ENCODE data around the gene ASCC3.
"Not testable (repeated sequence)": the region's sequence is repeated elsewhere in the genome, so short reads cannot be mapped to it uniquely, and the experiment has no call there.

ASCC3 gene

GRCh38 chr6:100905067-100905466 is 23.9 kb upstream of the ASCC3 start:
- Histone ChIP-seq H3K36me3 (ENCODE audit: control insufficient read depth, insufficient read depth, low read length) (no peaks in the 10 kb centered on the region), H3K27ac (ENCODE audit: low read depth, low read length, severe bottlenecking) (no peak overlapping the region), H3K4me1 (ENCODE audit: control insufficient read depth, insufficient read depth, low read length, poor library complexity, severe bottlenecking) (no peaks in the 10 kb centered on the region), H3K9me3 (ENCODE audit: control insufficient read depth, low read length) (no peaks in the 10 kb centered on the region), H3K4me3 (ENCODE audit: extremely low read depth, insufficient read depth, low read length, poor library complexity, severe bottlenecking) (no peak overlapping the region)
- 63 to 64% methylated on average over 2 to 4 of the region's 4 CpGs for WGBS, 2 experiments (ENCODE audit: insufficient coverage in 2 of 2)

- no peak overlapping the region for H3K27ac ChIP-seq (ENCODE audit: low read depth, low read length, severe bottlenecking)
- H3K9me3 ChIP-seq (ENCODE audit: control insufficient read depth, low read length), result no peaks in the 10 kb centered on the region
- 80 to 93% methylated on average over 4 of the region's 4 CpGs for WGBS, 2 experiments (ENCODE audit: insufficient coverage in 2 of 2)
- no peaks in the 10 kb centered on the region for H3K36me3 ChIP-seq (ENCODE audit: control insufficient read depth, insufficient read depth, low read length)
- H3K4me1 ChIP-seq (ENCODE audit: control insufficient read depth, insufficient read depth, low read length, poor library complexity, severe bottlenecking), result peaks cover 4% of the 10 kb centered on the region
- no peak overlapping the region for H3K4me3 ChIP-seq (ENCODE audit: extremely low read depth, insufficient read depth, low read length, poor library complexity, severe bottlenecking)
Observed at GRCh38 chr6:100904316-100904715, 23.2 kb upstream of the ASCC3 start.

GRCh38 chr6:100901582-100901981 is 20.5 kb upstream of the ASCC3 start:
- H3K27ac ChIP-seq (ENCODE audit: low read depth, low read length, severe bottlenecking), result no peak overlapping the region
- peaks cover 9% of the 10 kb centered on the region for H3K9me3 ChIP-seq (ENCODE audit: control insufficient read depth, low read length)
- H3K36me3 ChIP-seq (ENCODE audit: control insufficient read depth, insufficient read depth, low read length), result no peaks in the 10 kb centered on the region
- no peak overlapping the region for H3K4me3 ChIP-seq (ENCODE audit: extremely low read depth, insufficient read depth, low read length, poor library complexity, severe bottlenecking)
- 80% methylated on average over 1 of the region's 3 CpGs; no CpG with 5 or more reads in 1 of the 2 experiments for WGBS, 2 experiments (ENCODE audit: insufficient coverage in 2 of 2)
- peaks cover 8% of the 10 kb centered on the region for H3K4me1 ChIP-seq (ENCODE audit: control insufficient read depth, insufficient read depth, low read length, poor library complexity, severe bottlenecking)

- Histone ChIP-seq H3K36me3 (ENCODE audit: control insufficient read depth, insufficient read depth, low read length) (no peaks in the 10 kb centered on the region), H3K4me3 (ENCODE audit: extremely low read depth, insufficient read depth, low read length, poor library complexity, severe bottlenecking) (no peak overlapping the region), H3K9me3 (ENCODE audit: control insufficient read depth, low read length) (peaks cover 9% of the 10 kb centered on the region), H3K27ac (ENCODE audit: low read depth, low read length, severe bottlenecking) (peak overlapping the region; percentile 57), H3K4me1 (ENCODE audit: control insufficient read depth, insufficient read depth, low read length, poor library complexity, severe bottlenecking) (peaks cover 8% of the 10 kb centered on the region)
- 83% methylated on average over 2 of the region's 3 CpGs; no CpG with 5 or more reads in 1 of the 2 experiments for WGBS, 2 experiments (ENCODE audit: insufficient coverage in 2 of 2)
Observed at GRCh38 chr6:100899202-100899601, 18.1 kb upstream of the ASCC3 start.

- no peak overlapping the region for H3K27ac ChIP-seq (ENCODE audit: low read depth, low read length, severe bottlenecking)
- peaks cover 8% of the 10 kb centered on the region for H3K4me1 ChIP-seq (ENCODE audit: control insufficient read depth, insufficient read depth, low read length, poor library complexity, severe bottlenecking)
- H3K9me3 ChIP-seq (ENCODE audit: control insufficient read depth, low read length), result peaks cover 9% of the 10 kb centered on the region
- H3K36me3 ChIP-seq (ENCODE audit: control insufficient read depth, insufficient read depth, low read length), result no peaks in the 10 kb centered on the region
- WGBS, 2 experiments (ENCODE audit: insufficient coverage in 2 of 2), result 96% methylated on average over 4 of the region's 4 CpGs; no CpG with 5 or more reads in 1 of the 2 experiments
- H3K4me3 ChIP-seq (ENCODE audit: extremely low read depth, insufficient read depth, low read length, poor library complexity, severe bottlenecking), result no peak overlapping the region
Observed at GRCh38 chr6:100897671-100898070, 16.5 kb upstream of the ASCC3 start.

- WGBS, 2 experiments (ENCODE audit: insufficient coverage in 2 of 2), result 80 to 100% methylated on average over 1 to 2 of the region's 3 CpGs
- H3K36me3 ChIP-seq (ENCODE audit: control insufficient read depth, insufficient read depth, low read length), result no peaks in the 10 kb centered on the region
- no peak overlapping the region for H3K27ac ChIP-seq (ENCODE audit: low read depth, low read length, severe bottlenecking)
- peaks cover 6% of the 10 kb centered on the region for H3K4me1 ChIP-seq (ENCODE audit: control insufficient read depth, insufficient read depth, low read length, poor library complexity, severe bottlenecking)
- H3K9me3 ChIP-seq (ENCODE audit: control insufficient read depth, low read length), result peaks cover 9% of the 10 kb centered on the region
- no peak overlapping the region for H3K4me3 ChIP-seq (ENCODE audit: extremely low read depth, insufficient read depth, low read length, poor library complexity, severe bottlenecking)
Observed at GRCh38 chr6:100893743-100894142, 12.6 kb upstream of the ASCC3 start.

GRCh38 chr6:100892693-100893092 is 11.6 kb upstream of the ASCC3 start:
- H3K27ac ChIP-seq (ENCODE audit: low read depth, low read length, severe bottlenecking), result no peak overlapping the region
- 33 to 40% methylated on average over 1 of the region's 3 CpGs for WGBS, 2 experiments (ENCODE audit: insufficient coverage in 2 of 2)
- peaks cover 4% of the 10 kb centered on the region for H3K4me1 ChIP-seq (ENCODE audit: control insufficient read depth, insufficient read depth, low read length, poor library complexity, severe bottlenecking)
- H3K4me3 ChIP-seq (ENCODE audit: extremely low read depth, insufficient read depth, low read length, poor library complexity, severe bottlenecking), result no peak overlapping the region
- H3K9me3 ChIP-seq (ENCODE audit: control insufficient read depth, low read length), result peaks cover 4% of the 10 kb centered on the region
- no peaks in the 10 kb centered on the region for H3K36me3 ChIP-seq (ENCODE audit: control insufficient read depth, insufficient read depth, low read length)

- H3K27ac ChIP-seq (ENCODE audit: low read depth, low read length, severe bottlenecking), result no peak overlapping the region
- peaks cover 4% of the 10 kb centered on the region for H3K4me1 ChIP-seq (ENCODE audit: control insufficient read depth, insufficient read depth, low read length, poor library complexity, severe bottlenecking)
- no peaks in the 10 kb centered on the region for H3K36me3 ChIP-seq (ENCODE audit: control insufficient read depth, insufficient read depth, low read length)
- no peak overlapping the region for H3K4me3 ChIP-seq (ENCODE audit: extremely low read depth, insufficient read depth, low read length, poor library complexity, severe bottlenecking)
- no peaks in the 10 kb centered on the region for H3K9me3 ChIP-seq (ENCODE audit: control insufficient read depth, low read length)
- WGBS, 2 experiments (ENCODE audit: insufficient coverage in 2 of 2), result 31 to 38% methylated on average over 2 to 3 of the region's 3 CpGs
Observed at GRCh38 chr6:100892116-100892515, 11.0 kb upstream of the ASCC3 start.

- no CpG with 5 or more reads among the region's 1 CpG for WGBS, 2 experiments (ENCODE audit: insufficient coverage in 2 of 2)
- Histone ChIP-seq H3K9me3 (ENCODE audit: control insufficient read depth, low read length) (no peaks in the 10 kb centered on the region), H3K4me1 (ENCODE audit: control insufficient read depth, insufficient read depth, low read length, poor library complexity, severe bottlenecking) (peaks cover 4% of the 10 kb centered on the region)
Observed at GRCh38 chr6:100891079-100891478, 9.9 kb upstream of the ASCC3 start.

GRCh38 chr6:100890646-100891045 is 9.5 kb upstream of the ASCC3 start:
- not testable (repeated sequence) for H3K27ac ChIP-seq (ENCODE audit: low read depth, low read length, severe bottlenecking); H3K9me3 ChIP-seq (ENCODE audit: control insufficient read depth, low read length); H3K4me1 ChIP-seq (ENCODE audit: control insufficient read depth, insufficient read depth, low read length, poor library complexity, severe bottlenecking); H3K4me3 ChIP-seq (ENCODE audit: extremely low read depth, insufficient read depth, low read length, poor library complexity, severe bottlenecking); H3K36me3 ChIP-seq (ENCODE audit: control insufficient read depth, insufficient read depth, low read length)
- WGBS, 2 experiments (ENCODE audit: insufficient coverage in 2 of 2), result no CpG with 5 or more reads among the region's 1 CpG

More at GRCh38 chr6:100891079-100891478, 9.9 kb upstream of the ASCC3 start:
- Histone ChIP-seq H3K4me3 (ENCODE audit: extremely low read depth, insufficient read depth, low read length, poor library complexity, severe bottlenecking) (no peak overlapping the region), H3K27ac (ENCODE audit: low read depth, low read length, severe bottlenecking) (no peak overlapping the region), H3K36me3 (ENCODE audit: control insufficient read depth, insufficient read depth, low read length) (no peaks in the 10 kb centered on the region)

- no peak overlapping the region for H3K27ac ChIP-seq (ENCODE audit: low read depth, low read length, severe bottlenecking)
- no peak overlapping the region for H3K4me3 ChIP-seq (ENCODE audit: extremely low read depth, insufficient read depth, low read length, poor library complexity, severe bottlenecking)
- no peaks in the 10 kb centered on the region for H3K36me3 ChIP-seq (ENCODE audit: control insufficient read depth, insufficient read depth, low read length)
- no peaks in the 10 kb centered on the region for H3K9me3 ChIP-seq (ENCODE audit: control insufficient read depth, low read length)
- H3K4me1 ChIP-seq (ENCODE audit: control insufficient read depth, insufficient read depth, low read length, poor library complexity, severe bottlenecking), result peaks cover 4% of the 10 kb centered on the region
- WGBS, 2 experiments (ENCODE audit: insufficient coverage in 2 of 2), result 94 to 99% methylated on average over 11 to 13 of the region's 13 CpGs
Observed at GRCh38 chr6:100889351-100889750, 8.2 kb upstream of the ASCC3 start.

Data from mesodermal cell (in vitro differentiated cells).